NCI-H128 (cell line): ENCODE measurements around the gene PTPN21.

Experiments used
- DNase-seq: peaks from one replicate; lab custom pipeline; 2025; ENCODE audit not compliant: unreplicated experiment; lab: John Stamatoyannopoulos, UW

PTPN21 gene

GRCh38 chr14:88554457-88555286, at the start of gene PTPN21:
PTPN21 (minus strand) TSS chr14:88555007; CDS start chr14:88550417, 4,590 bp downstream.
- no peak for DNase-seq

- DNase-seq, result no peak
Observed at GRCh38 chr14:88604212-88604611, 49.4 kb upstream of the PTPN21 start.

DNA sequence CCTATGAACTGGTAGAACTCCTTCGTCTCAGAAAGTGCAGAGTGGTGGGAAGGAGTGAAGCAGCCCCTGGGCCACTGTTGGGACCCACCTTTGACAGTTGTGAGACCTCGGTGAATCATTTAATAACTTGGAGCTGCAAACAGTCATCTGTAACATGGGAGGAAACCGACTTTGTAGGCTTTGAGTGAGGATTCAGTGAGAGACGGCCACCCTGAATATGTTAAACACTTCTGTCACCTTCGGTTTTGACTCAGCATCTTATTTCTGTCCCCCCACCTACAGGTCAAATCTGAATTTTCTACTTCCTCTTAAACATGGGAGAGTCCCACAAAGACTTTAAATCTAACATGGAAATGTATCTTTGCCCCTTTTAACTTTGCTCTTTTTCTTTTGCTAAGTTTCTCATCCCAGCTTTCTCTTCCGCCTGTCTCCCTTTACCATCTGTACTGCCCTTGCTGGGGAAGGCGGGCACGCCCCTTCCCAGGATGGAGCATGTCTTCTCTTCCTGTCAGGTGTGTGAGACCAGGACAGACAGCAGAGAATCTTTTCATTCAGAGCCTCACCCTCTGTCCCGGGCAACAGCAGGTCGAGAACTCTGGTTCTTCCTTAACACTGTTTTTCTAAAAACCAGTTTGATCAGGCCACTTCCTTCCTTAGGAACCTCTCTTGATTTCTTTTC, 45.1 kb upstream of the PTPN21 start:
- no peak for DNase-seq

DNA sequence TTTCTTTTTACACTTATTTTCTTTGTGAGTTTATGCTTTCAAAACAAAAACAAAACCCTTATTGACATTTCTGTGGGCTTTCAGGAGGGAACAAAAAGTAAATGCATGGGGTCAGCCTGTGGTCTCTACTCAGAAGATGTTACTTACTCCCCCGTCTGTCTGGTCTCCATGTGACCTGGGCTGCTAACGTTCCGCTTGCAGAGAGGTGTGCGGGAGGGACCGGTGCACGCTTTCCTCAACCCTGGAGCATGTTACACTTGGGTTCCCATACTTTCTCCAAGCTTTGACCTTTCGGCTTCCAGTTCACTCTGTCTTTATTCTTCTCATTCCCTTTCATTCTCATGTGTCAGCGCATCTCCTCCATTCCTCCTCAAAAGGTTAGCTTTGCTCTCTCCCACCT, 44.5 kb upstream of the PTPN21 start:
- no peak for DNase-seq

DNA sequence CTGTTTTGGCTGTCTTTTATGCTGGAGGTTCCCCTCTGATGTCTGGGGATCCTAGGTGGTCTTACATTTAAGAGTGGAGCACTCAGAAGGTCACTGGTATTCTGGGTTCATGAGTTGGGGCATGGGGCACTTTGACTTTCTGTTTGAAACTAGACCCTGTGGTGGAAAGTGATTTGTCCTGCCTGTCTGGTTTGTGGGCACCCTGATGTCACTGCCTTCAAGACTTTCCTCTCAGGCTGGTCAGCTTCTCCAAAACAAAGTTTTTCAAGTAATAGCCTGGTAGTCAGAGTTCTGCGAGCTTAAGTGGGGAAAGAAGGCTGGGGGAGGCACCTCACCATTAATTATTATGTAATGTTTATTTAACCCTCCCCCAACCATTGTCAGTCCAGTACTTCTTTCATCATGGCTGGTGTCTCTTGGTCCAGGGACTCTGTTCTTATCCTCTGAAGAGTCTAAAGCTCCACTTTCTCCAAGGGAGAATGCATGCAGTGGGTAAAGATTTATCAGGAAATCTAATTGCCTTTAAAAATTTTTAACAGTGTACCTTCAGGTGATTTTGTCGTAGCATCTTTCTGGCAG, 43.4 kb upstream of the PTPN21 start:
- DNase-seq, result no peak

DNA sequence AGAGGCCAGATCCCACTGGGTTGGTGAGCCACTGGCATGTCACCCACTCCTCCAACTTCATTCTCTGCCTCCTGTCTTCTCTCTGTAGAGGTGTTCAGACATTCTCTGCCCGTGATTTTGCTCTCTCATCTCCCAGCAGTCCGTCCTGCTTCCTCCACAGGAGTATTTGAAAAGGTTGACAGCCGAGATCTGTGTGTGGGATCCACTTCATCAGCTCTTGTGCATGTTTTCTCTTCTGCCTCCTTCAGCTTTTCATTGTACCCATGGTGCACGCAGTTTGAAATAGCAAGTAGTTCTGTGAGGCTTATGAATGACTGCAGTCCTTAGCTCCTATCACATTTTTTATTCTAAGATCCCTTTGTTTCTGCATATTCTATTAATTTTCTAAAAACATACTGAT, 42.8 kb upstream of the PTPN21 start:
- no peak for DNase-seq

GRCh38 chr14:88597038-88597437, 42.2 kb upstream of the PTPN21 start:
- no peak for DNase-seq

DNA sequence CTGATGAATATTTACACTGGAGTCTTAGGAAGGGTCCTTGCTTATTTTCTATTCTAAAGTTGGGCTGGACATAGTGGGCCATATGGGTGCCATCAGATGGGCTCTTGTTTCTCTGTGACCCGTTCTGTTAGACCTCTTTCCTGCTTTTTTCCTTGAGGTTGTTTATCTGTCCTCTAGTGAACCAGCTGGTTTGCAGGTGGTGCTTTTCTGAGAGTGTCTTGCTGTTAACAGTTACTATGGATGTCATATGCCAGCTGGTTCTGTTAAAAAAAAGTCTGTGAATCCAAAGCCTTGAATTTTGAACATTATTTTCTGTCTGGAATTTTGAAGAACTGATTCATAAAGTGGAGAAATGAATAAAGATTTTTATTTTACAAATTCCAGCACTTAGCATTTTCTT, 37.2 kb upstream of the PTPN21 start:
- DNase-seq, result no peak

DNA sequence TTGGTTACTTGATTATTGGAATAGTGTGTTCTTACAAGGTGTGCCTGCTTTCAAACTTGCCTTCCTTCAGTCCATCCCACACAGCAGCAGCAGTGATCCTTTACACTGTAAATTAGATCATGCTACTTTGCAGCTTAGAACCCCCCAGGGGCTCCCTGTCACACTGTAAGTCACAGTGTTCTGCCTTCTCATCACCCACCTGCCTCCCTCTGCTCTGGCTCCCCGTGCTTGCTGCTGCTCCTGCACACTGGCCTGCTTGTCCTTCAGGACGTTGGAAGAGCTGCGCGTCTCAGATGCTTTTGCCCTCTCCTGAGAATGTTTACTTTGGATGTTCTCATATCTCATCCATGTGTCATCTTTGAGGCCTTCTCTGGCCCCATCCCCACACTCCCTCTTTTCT, 35.4 kb upstream of the PTPN21 start:
- no peak for DNase-seq

DNA sequence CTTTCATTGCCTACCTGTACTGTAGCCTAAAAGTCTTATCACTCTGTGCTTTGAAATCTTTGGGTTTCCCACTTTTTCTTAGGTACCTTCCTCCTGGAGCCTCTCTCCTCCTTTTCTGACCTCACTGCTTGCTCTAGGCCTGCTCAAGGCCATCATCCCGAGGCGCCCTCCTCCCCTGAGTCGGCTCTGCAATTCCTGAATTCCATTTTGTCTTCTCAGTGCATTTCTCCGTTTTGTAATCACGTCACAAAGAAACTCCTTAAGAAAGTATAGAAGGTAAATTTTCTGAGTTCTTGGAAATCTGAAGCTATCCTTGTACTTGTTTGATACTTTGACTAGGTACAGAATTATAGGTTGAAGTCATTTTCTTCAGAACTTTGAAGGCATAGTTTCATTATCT, 33.3 kb upstream of the PTPN21 start:
- DNase-seq, result no peak

GRCh38 chr14:88584451-88584850, 29.6 kb upstream of the PTPN21 start:
- DNase-seq, result no peak

GRCh38 chr14:88576222-88576621, 21.4 kb upstream of the PTPN21 start:
- no peak for DNase-seq

- no peak for DNase-seq
Observed at GRCh38 chr14:88572117-88572516, 17.3 kb upstream of the PTPN21 start.

- DNase-seq, result no peak
Observed at GRCh38 chr14:88568196-88568595, 13.4 kb upstream of the PTPN21 start.

DNA sequence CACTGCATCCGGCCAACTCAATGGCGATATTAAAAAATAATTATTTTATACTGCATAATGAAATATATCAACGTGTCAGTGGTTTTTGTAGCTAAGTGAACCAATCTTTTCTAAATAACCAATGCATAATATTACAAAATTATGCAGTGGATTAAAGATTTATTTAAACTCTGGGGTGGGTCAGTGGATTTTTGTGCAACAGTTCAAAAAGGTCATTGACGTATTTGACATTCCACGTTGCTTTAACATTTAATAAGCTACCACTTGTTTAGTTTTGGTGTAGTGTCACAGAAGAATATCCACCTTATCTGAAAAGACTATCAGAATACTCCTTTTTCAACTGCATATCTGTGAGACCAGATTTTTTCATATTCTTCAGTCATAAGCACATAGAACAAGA, 10.6 kb upstream of the PTPN21 start:
- no peak for DNase-seq

- no peak for DNase-seq
Observed at GRCh38 chr14:88563845-88564244, 9.0 kb upstream of the PTPN21 start.

GRCh38 chr14:88562831-88563686, 8.3 kb upstream of the PTPN21 start, which contains the start of gene ZC3H14:
ZC3H14 (plus strand) TSS chr14:88563037; CDS start chr14:88563134, 97 bp downstream.
- DNase-seq, result peak; percentile 80

DNA sequence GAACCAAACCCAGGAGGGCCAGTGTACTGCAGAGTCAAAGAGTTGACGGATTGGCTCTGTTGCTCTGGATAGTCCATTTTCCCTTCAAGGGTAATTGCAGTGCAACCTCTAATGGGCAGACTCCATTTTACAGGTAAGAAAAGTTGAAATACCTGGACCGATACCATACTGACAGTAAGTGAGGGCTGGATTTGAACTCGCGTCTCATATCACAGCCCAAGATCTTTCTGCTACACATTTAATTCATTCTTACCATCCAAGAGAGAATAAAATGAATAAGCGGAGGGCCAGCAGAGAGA, 7.7 kb upstream of the PTPN21 start:
- no peak for DNase-seq

DNA sequence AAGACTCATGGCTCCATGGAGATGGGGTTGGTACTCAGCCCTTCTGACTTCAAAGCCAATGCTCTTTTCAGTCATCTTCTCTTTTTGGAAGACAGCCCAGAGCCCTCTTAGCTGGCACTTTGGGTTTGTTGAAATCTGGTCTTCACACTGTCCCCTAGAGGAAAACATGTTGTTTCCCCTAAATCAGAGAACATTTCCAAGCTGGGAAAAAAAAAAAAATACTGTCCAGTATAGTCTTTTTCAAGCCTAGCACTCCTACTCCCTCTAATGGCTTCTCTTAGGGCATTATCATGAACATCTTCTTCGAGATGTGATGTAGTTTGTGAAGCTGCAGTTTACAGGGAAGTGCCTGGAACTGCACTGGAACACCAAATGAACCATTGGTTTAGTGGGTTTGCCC, 5.0 kb upstream of the PTPN21 start:
- DNase-seq, result no peak

GRCh38 chr14:88556581-88556980, 1.8 kb upstream of the PTPN21 start:
- no peak for DNase-seq

- no peak for DNase-seq
Observed at GRCh38 chr14:88553886-88554456, 836 bp downstream of the PTPN21 start.
